RWPE2 (cell line): ENCODE results near the gene RASEF.

Experiments used
- ATAC-seq: fragments of 200-7000 bp; cut with Tn5 transposase; 3 replicates; pipeline ENCODE4 v1.9.1; 2021; ENCODE audit warnings: low read depth
- DNase-seq: peaks from one replicate; pipeline ENCODE4 v3.0.0-alpha.2; 2020; ENCODE audit warnings: low spot score
- H3K27ac ChIP-seq: fragments of 450-650 bp; 2 replicates; pipeline ENCODE4 v1.5.1; 2017; ENCODE audit warnings: mild to moderate bottlenecking; ENCODE audit not compliant: poor library complexity, severe bottlenecking
- H3K27me3 ChIP-seq: fragments of 250-450 bp; sonication (Bioruptor Pico); 2 replicates; pipeline ENCODE4 v1.5.1; 2021; ENCODE audit warnings: mild to moderate bottlenecking, moderate library complexity; ENCODE audit not compliant: insufficient read depth, poor library complexity, severe bottlenecking
- H3K36me3 ChIP-seq: fragments of 250-450 bp; sonication (Bioruptor Pico); 2 replicates; pipeline ENCODE4 v1.5.1; 2020; ENCODE audit warnings: low read depth, mild to moderate bottlenecking, moderate library complexity
- H3K4me1 ChIP-seq: fragments of 250-450 bp; sonication (Bioruptor Pico); 2 replicates; pipeline ENCODE4 v1.5.1; 2021; ENCODE audit warnings: mild to moderate bottlenecking, moderate library complexity; ENCODE audit not compliant: insufficient read depth, poor library complexity, severe bottlenecking
- H3K4me3 ChIP-seq: fragments of 250-450 bp; sonication (Bioruptor Pico); 2 replicates; pipeline ENCODE4 v1.5.1; 2021; ENCODE audit warnings: mild to moderate bottlenecking, moderate library complexity; ENCODE audit not compliant: severe bottlenecking
- H3K9me3 ChIP-seq: fragments of 250-450 bp; sonication (Bioruptor Pico); 2 replicates; pipeline ENCODE4 v1.5.1; 2021; ENCODE audit warnings: mild to moderate bottlenecking, moderate library complexity; ENCODE audit not compliant: severe bottlenecking
- CTCF ChIP-seq: fragments of 450-650 bp; IDR thresholded peaks from one replicate; pipeline ENCODE4 v1.5.1; 2017; ENCODE audit warnings: mild to moderate bottlenecking, moderate library complexity; ENCODE audit not compliant: poor library complexity, severe bottlenecking

The RASEF gene

GRCh38 chr9:83005963-83006362 lies 57.0 kb downstream of the RASEF start:
- Histone ChIP-seq H3K9me3 (no peaks in the 10 kb centered on the region), H3K4me1 (no peaks in the 10 kb centered on the region), H3K36me3 (no peaks in the 10 kb centered on the region), H3K27me3 (no peaks in the 10 kb centered on the region), H3K27ac (no peak overlapping the region), H3K4me3 (no peak overlapping the region)
- ATAC-seq (no peak), DNase-seq (no peak)
- no peak for TF ChIP-seq CTCF

- Histone ChIP-seq H3K27ac (no peak overlapping the region), H3K4me3 (no peak overlapping the region), H3K4me1 (no peaks in the 10 kb centered on the region), H3K36me3 (no peaks in the 10 kb centered on the region), H3K27me3 (no peaks in the 10 kb centered on the region), H3K9me3 (no peaks in the 10 kb centered on the region)
- no peak for DNase-seq
- no peak for ATAC-seq
- no peak for TF ChIP-seq CTCF
These were observed 57.6 kb downstream of the RASEF start for GRCh38 chr9:83005361-83005760.

- ATAC-seq = no peak
- Histone ChIP-seq H3K36me3 (no peaks in the 10 kb centered on the region), H3K4me1 (no peaks in the 10 kb centered on the region), H3K9me3 (no peaks in the 10 kb centered on the region), H3K27ac (no peak overlapping the region), H3K4me3 (no peak overlapping the region), H3K27me3 (no peaks in the 10 kb centered on the region)
- TF ChIP-seq CTCF = no peak
- no peak for DNase-seq
These were observed 60.6 kb downstream of the RASEF start for GRCh38 chr9:83002329-83002728.

- Histone ChIP-seq H3K4me1 (no peaks in the 10 kb centered on the region), H3K27me3 (no peaks in the 10 kb centered on the region), H3K36me3 (no peaks in the 10 kb centered on the region), H3K4me3 (no peak overlapping the region), H3K27ac (no peak overlapping the region), H3K9me3 (no peaks in the 10 kb centered on the region)
- no peak for ATAC-seq
- no peak for TF ChIP-seq CTCF
- DNase-seq = no peak
These were observed 62.2 kb downstream of the RASEF start for GRCh38 chr9:83000765-83001164.

- Histone ChIP-seq H3K4me3 (no peak overlapping the region), H3K36me3 (no peaks in the 10 kb centered on the region), H3K27ac (no peak overlapping the region), H3K27me3 (no peaks in the 10 kb centered on the region), H3K9me3 (no peaks in the 10 kb centered on the region), H3K4me1 (peaks cover 8% of the 10 kb centered on the region)
- ATAC-seq = no peak
- no peak for TF ChIP-seq CTCF
- no peak for DNase-seq
These were observed 64.5 kb downstream of the RASEF start for GRCh38 chr9:82998409-82998808.
